Spleen (tissue), 11 donors: ENCODE results near the gene KLHL35. TPM values are rescaled to one million over a fixed set of nuclear protein-coding genes. Genes with fewer than 3 reads are reported as not detected.
"Not testable (repeated sequence)": the region's sequence is repeated elsewhere in the genome, so short reads cannot be mapped to it uniquely, and the experiment has no call there.

Source experiments
- DNase-seq: peaks from one replicate; pipeline ENCODE4 v3.0.0-alpha.2; 2020
- H3K27ac ChIP-seq, 8 donors: fragments of 200-600 bp; sonication (generic) in 7 of 8; 1 replicate in 4 of 8; 2 replicates in 4 of 8; pipeline versions ENCODE4 v1.5.0 to v1.8.0; 2016 to 2021; ENCODE audit warnings: inconsistent platforms in 4 of 8, mild to moderate bottlenecking in 4 of 8, moderate library complexity in 1 of 8
- H3K27me3 ChIP-seq, 7 donors: fragments of 200-600 bp; sonication (generic) in 6 of 7; replicated peaks in 1 of 7; 1 replicate in 4 of 7; 2 replicates in 3 of 7; pipeline versions ENCODE4 v1.5.0 to v1.8.0; 2016 to 2021; ENCODE audit warnings: inconsistent platforms in 3 of 7, mild to moderate bottlenecking in 1 of 7
- H3K36me3 ChIP-seq, 6 donors: fragments of 200-600 bp; sonication (generic) in 5 of 6; 1 replicate in 4 of 6; 2 replicates in 2 of 6; pipeline versions ENCODE4 v1.5.0 to v1.8.0; 2016 to 2021; ENCODE audit warnings: inconsistent platforms in 2 of 6
- H3K4me1 ChIP-seq, 6 donors: fragments of 200-600 bp; sonication (generic) in 5 of 6; 1 replicate in 3 of 6; 2 replicates in 3 of 6; pipeline versions ENCODE4 v1.5.0 to v1.8.0; 2016 to 2021; ENCODE audit warnings: inconsistent platforms in 3 of 6
- H3K4me3 ChIP-seq, 8 donors: fragments of 200-600 bp; sonication (generic) in 7 of 8; 1 replicate in 4 of 8; 2 replicates in 4 of 8; pipeline versions ENCODE4 v1.5.0 to v1.8.0; 2016 to 2021; ENCODE audit warnings: inconsistent platforms in 4 of 8, mild to moderate bottlenecking in 4 of 8, moderate library complexity in 2 of 8
- H3K9me3 ChIP-seq, 8 donors: fragments of 200-600 bp; sonication (generic) in 7 of 8; 1 replicate in 4 of 8; 2 replicates in 4 of 8; pipeline versions ENCODE4 v1.5.0 to v1.8.0; 2016 to 2021; ENCODE audit warnings: inconsistent platforms in 4 of 8
- CTCF ChIP-seq, 11 experiments: fragments of 200-600 bp in 7 of 11; fragments of 450-650 bp in 4 of 11; sonication (generic) in 4 of 11; IDR thresholded peaks in 8 of 11; conservative IDR thresholded peaks in 3 of 11; 1 replicate in 7 of 11; 2 replicates in 4 of 11; pipeline versions ENCODE4 v1.4.0 to v1.8.0; 2016 to 2021; ENCODE audit warnings: antibody characterized with exemption in 11 of 11, inconsistent platforms in 4 of 11, mild to moderate bottlenecking in 1 of 11
- POLR2A ChIP-seq, 3 donors: fragments of 450-650 bp; IDR thresholded peaks; one replicate each; pipeline ENCODE4 v1.5.1; 2017; ENCODE audit warnings: antibody characterized with exemption in 3 of 3, mild to moderate bottlenecking in 1 of 3
- POLR2AphosphoS5 ChIP-seq, 3 donors: sonication (generic); formaldehyde crosslinking; IDR thresholded peaks; one replicate each; pipeline ENCODE4 v1.5.1; 2017; ENCODE audit warnings: antibody characterized with exemption in 3 of 3
- WGBS, 5 donors: extraction: QIAGEN DNeasy Blood & Tissue Kit in 3 of 5; methylation state at CpG; one replicate each; pipeline versions ENCODE4 v1.1.5 to v1.1.7; 2013 to 2018; 5-methylcytosine and 5-hydroxymethylcytosine counted together
- intact Hi-C: fragments of 100-400 bp; cut with DNase I; formaldehyde crosslinking; loops from one replicate; pipeline ENCODE4 v1.15.0; 2023; ENCODE audit warnings: low total_unique reads
- polyA plus RNA-seq, 3 donors: library from polyadenylated mRNA; stranded (reverse); fragments of 200-250 nt; gene quantifications; one replicate each; pipeline ENCODE4 v1.2.1, GENCODE V29; 2013
- total RNA-seq, 7 donors: library from RNA; depleted of rRNA in 3 of 7; stranded (reverse); fragments of >200 nt in 3 of 7; fragmentation: NEBNext Ultra II Directional in 4 of 7; extraction: Animal tissue kit (Norgen Biotek cat#: 25700) in 4 of 7; gene quantifications; one replicate each; pipeline versions ENCODE4 v1.1.0 to v1.2.1, GENCODE V29; 2016 to 2021
- donor health status: healthy with polysubstance abuse.
- donor health status: DM: no; HTN: no; CAD: no; lungs with moderate emphysema.
- donor health status: DM: no; HTN: no; CAD: no.
- donor health status: Bipolar disorder and iron deficiency.
- donor health status: healthy.
- donor health status: DM: no; HTN: no; CAD: no.
- donor health status: DM: yes; HTN: yes; CAD: no.

The KLHL35 gene
- total and polyA plus RNA-seq, 10 donors = 0.19 to 3.8 (median 2.1) TPM

DNA sequence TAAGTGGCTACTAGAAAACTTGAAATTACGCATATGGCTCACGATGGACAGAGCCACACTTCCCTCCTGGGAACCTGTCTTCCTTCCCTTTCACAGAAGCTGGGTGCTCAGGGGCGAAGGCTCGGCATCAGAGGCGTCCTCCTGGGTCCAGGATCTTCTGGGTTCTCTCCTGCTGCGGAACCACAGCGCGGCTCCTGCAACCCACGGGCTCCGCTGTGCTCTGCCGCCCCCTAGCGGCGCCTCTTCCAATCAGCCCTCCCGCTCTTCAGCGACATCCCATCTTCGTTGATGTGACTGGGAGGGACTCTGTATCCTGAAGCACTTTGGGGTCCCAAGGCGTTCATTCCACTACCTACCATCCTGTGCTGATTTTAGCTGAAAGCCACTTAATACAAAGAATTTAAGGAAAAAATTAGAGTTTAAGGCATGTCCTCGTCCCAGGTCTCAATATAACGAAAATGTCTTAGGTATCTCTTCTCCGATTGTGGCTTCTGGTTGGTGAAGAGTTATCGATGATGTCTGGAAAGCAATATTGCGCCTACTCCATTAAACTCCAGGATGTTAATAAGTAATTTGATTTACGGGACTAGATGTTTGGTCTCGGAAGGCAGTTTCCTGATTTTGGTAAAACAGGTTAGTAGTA lies 48.4 kb downstream of the KLHL35 start:
- no peaks in the 10 kb centered on the region for H3K36me3 ChIP-seq
- intact Hi-C loops = loop anchor here (2.0 to 5.0 kb wide), 2 partner anchors 52 to 104 kb away; no protein-coding TSS in a partner anchor
- TF ChIP-seq CTCF (IDR thresholded peaks at IDR 0.05 in 8 of 11, conservative IDR thresholded peaks at IDR 0.05 in 3 of 11) (peak; percentile 89 to 98 (median 95)), POLR2AphosphoS5 (IDR thresholded peaks at IDR 0.05) (peak; percentile 54 to 76 (median 70)), POLR2A (IDR thresholded peaks at IDR 0.05) (no peak)
- H3K27me3 ChIP-seq = peaks cover 0 to 4% (median 0%) of the 10 kb centered on the region in 7 donors
- H3K4me3 ChIP-seq = no peak overlapping the region
- H3K4me1 ChIP-seq = peaks cover 3 to 54% (median 33%) of the 10 kb centered on the region in 6 donors
- no peak overlapping the region for H3K27ac ChIP-seq
- peak; percentile 96 for DNase-seq
- WGBS, 5 donors = 21 to 26% (median 25%) methylated on average over 24 of the region's 24 CpGs
- no peaks in the 10 kb centered on the region for H3K9me3 ChIP-seq

GRCh38 chr11:75383246-75383645 lies 49.8 kb downstream of the KLHL35 start:
- no peaks in the 10 kb centered on the region for H3K36me3 ChIP-seq
- H3K4me3 ChIP-seq = no peak overlapping the region
- TF ChIP-seq POLR2AphosphoS5 (IDR thresholded peaks at IDR 0.05) (no peak), CTCF (IDR thresholded peaks at IDR 0.05 in 8 of 11, conservative IDR thresholded peaks at IDR 0.05 in 3 of 11) (no peak), POLR2A (IDR thresholded peaks at IDR 0.05) (no peak)
- peaks cover 0 to 4% (median 0%) of the 10 kb centered on the region in 7 donors for H3K27me3 ChIP-seq
- peaks cover 3 to 42% (median 24%) of the 10 kb centered on the region in 6 donors for H3K4me1 ChIP-seq
- peak; percentile 79 for DNase-seq
- H3K9me3 ChIP-seq = no peaks in the 10 kb centered on the region
- WGBS, 5 donors = 23 to 44% (median 33%) methylated on average over 3 of the region's 3 CpGs
- intact Hi-C loops = loop anchor here (5.0 kb wide), 1 partner anchor 51 kb away; no protein-coding TSS in a partner anchor
- H3K27ac ChIP-seq = peak overlapping the region in 3 of 8 donors; percentile 45 to 74 (median 53)

DNA sequence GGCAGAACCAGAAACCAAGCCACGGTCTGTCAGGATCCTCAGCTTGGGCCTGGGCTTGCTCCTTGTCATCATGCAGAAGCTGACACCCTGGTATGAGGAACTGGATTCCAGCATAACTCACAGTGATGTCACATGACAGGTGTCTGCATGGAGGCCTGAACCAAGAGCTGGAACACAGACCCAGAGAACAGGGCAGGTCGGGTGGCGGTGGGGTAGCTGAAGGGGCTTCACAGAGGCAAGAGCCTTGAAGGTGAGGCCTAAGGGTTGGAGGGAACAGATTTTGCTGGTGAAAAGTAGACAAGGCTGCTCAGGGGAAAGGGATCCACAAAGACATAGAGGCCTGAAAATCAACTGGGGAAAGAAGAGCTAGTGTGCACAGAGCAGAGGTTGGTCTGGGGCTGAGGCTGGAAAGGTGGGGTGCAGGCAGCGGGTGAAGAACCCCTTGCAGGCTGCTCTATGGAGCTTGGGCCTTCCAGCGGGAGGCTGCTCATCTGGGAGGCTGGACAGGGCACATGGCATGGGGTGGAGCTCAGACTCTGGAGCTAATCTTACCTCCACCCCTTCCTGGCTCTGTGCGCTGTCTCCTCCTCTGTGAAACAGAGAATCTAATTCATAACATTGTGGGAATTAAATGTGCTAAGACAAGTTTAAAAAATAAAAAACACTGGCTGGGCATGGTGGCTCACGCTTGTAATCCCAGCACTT lies 52.1 kb downstream of the KLHL35 start:
- H3K9me3 ChIP-seq = no peaks in the 10 kb centered on the region
- H3K27me3 ChIP-seq = no peaks in the 10 kb centered on the region
- no peaks in the 10 kb centered on the region for H3K36me3 ChIP-seq
- DNase-seq = peak; percentile 56
- no peak for TF ChIP-seq POLR2A (IDR thresholded peaks at IDR 0.05)
- no peak for TF ChIP-seq POLR2AphosphoS5 (IDR thresholded peaks at IDR 0.05)
- TF ChIP-seq CTCF (IDR thresholded peaks at IDR 0.05 in 8 of 11, conservative IDR thresholded peaks at IDR 0.05 in 3 of 11) = no peak
- peaks cover 3 to 47% (median 25%) of the 10 kb centered on the region in 6 donors for H3K4me1 ChIP-seq
- H3K4me3 ChIP-seq = no peak overlapping the region
- WGBS, 5 donors = 65 to 80% (median 72%) methylated on average over 7 of the region's 7 CpGs
- intact Hi-C loops = loop anchor here (5.0 kb wide), 1 partner anchor 49 kb away; no protein-coding TSS in a partner anchor
- H3K27ac ChIP-seq = peak overlapping the region in 2 of 8 donors; percentile 8 to 42

DNA sequence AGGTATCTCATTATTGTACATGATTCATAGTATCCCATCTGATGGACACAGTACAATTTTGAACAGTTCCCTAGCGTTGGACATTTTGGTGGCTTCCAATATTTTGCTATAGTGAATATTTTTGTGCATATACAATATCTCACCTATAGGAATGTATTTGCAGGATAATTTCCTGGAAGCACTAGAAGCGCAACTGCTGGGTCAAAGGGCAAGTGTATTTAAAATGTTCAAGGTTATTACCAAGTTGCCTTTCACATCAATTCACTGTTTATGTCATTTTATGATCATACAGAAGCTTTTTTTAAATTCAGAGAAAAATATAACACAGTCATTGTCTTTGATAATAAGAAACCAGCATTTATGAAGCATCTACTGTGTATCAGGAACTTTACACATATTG lies 52.8 kb downstream of the KLHL35 start:
- Histone ChIP-seq H3K9me3 (no peaks in the 10 kb centered on the region), H3K27ac (peak overlapping the region in 1 of 8 donors; percentile 8), H3K4me1 (peaks cover 3 to 48% (median 25%) of the 10 kb centered on the region in 6 donors), H3K27me3 (no peaks in the 10 kb centered on the region), H3K4me3 (no peak overlapping the region), H3K36me3 (no peaks in the 10 kb centered on the region)
- intact Hi-C loops = loop anchor here (5.0 kb wide), 1 partner anchor 48 kb away; no protein-coding TSS in a partner anchor
- 88 to 95% (median 93%) methylated on average over 2 of the region's 2 CpGs for WGBS, 5 donors
- no peak for DNase-seq
- TF ChIP-seq POLR2A (IDR thresholded peaks at IDR 0.05) (no peak), CTCF (IDR thresholded peaks at IDR 0.05 in 8 of 11, conservative IDR thresholded peaks at IDR 0.05 in 3 of 11) (no peak), POLR2AphosphoS5 (IDR thresholded peaks at IDR 0.05) (no peak)

DNA sequence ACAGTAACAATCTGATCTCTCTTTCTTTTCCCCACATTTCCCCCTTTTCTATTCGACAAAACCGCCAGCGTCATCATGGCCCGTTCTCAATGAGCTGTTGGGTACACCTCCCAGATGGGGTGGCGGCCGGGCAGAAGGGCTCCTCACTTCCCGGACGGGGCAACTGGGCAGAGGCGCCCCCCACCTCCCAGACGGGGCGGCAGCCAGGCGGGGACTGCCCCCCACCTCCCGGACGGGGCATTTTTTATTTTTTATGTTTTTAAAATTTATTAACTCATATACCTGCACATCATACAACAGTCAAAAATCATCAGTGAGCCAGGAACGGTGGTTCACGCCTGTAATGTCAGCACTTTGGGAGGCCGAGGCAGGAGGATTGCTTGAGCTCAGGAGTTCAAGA lies 54.2 kb downstream of the KLHL35 start:
- H3K9me3 ChIP-seq, H3K4me3 ChIP-seq, H3K27ac ChIP-seq, H3K27me3 ChIP-seq, H3K36me3 ChIP-seq, DNase-seq: not testable (repeated sequence)
- peaks cover 0 to 37% (median 15%) of the 10 kb centered on the region in 6 donors for H3K4me1 ChIP-seq
- intact Hi-C loops = loop anchor here (10.0 kb wide), 1 partner anchor 454 kb away; no protein-coding TSS in a partner anchor
- WGBS, 5 donors = 86 to 97% (median 95%) methylated on average over 17 of the region's 17 CpGs
